PC-3 (cell line): ENCODE results near the gene CLASP2. TPM values are rescaled to one million over a fixed set of nuclear protein-coding genes. Genes with fewer than 3 reads are reported as not detected.

Experiments used
- total RNA-seq: library from RNA; depleted of rRNA; stranded (reverse); fragments of >200 nt; gene quantifications from 2 replicates; pipeline ENCODE4 v1.2.3, GENCODE V29; 2014; rRNA removed

Gene CLASP2
- total RNA-seq, 1 experiment from 2014 or later: 84.8 TPM

Other genes starting within 250 kb of the CLASP2 start
- gene PDCD6IP, start 80.4 kb upstream of the CLASP2 start, total RNA-seq: 185 and 266 TPM in 2 replicates